GM18511 (cell line): ENCODE data around the gene GNAI1.
"Not testable (repeated sequence)": the region's sequence is repeated elsewhere in the genome, so short reads cannot be mapped to it uniquely, and the experiment has no call there.

Source experiments
- ATAC-seq: cut with Tn5 transposase; IDR thresholded peaks from one replicate; pipeline ENCODE4 v1.9.1; 2021; ENCODE audit warnings: mild to moderate bottlenecking, moderate library complexity; ENCODE audit not compliant: unreplicated experiment

GNAI1 gene

DNA sequence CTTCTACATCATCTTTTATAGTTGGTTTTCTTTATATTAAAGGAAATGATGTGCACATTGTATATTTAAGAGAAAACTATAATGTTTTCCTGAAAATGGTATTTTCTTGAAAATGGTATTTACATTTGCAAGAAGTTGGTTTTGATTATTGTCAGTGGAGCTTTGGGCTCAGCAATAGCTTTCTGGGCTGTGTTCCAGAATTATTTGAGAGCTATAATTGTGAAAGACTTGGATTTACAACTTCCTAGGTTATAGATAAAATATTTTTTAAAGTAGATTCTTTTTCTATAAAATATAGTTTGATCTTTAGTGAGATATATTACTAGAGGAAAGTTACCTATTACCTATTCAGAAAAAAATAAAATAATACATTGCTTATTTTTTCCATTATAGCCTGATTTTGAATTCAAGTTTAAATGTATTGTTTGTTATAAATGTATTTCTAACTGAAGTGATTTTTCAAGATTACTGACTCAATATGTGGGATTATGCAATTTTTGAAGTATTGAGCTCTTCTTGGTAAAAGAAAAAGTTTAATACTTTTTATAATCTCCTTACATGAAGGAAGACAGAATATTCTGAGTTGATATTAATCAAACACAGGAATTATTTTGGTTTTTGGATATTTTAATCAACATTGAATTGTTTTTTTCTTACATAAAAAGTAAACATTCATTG is 20.2 kb downstream of the GNAI1 start:
- no peak for ATAC-seq

DNA sequence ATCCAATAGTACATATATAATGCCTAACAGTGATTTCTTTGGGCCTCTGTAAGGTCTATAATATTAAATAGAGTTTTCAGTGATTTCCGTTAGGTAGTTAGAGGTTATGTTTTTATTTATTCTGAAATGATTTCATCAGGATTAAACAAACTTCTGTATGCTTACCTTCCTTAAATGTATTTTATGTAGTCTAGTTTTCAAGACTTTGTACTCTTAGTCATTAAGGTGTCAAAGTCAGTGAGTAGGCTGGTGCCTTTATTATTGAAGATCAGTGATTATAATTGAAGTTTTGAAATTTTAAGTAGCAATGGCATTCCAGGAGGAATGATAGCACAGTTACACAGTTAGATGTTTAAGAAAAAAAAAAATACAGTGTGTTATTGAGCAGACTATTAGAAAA is 20.7 kb downstream of the GNAI1 start:
- no peak for ATAC-seq

DNA sequence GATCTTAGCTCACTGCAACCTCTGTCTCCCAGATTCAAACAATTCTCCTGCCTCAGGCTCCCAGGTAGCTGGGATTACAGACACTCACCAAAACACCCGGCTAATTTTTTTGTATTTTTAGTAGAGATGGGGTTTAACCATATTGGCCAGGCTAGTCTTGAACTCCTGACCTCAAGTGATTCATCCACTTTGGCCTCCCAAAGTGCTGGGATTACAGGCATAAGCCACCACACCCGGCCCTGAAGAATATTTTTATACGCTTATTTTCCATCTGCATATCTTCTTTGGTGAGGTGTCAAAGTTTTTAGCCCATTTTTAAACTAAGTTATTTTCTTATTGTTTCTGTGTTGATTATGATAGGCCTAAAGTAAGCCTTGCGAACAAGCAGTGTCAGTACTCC is 23.1 kb downstream of the GNAI1 start:
- not testable (repeated sequence) for ATAC-seq

DNA sequence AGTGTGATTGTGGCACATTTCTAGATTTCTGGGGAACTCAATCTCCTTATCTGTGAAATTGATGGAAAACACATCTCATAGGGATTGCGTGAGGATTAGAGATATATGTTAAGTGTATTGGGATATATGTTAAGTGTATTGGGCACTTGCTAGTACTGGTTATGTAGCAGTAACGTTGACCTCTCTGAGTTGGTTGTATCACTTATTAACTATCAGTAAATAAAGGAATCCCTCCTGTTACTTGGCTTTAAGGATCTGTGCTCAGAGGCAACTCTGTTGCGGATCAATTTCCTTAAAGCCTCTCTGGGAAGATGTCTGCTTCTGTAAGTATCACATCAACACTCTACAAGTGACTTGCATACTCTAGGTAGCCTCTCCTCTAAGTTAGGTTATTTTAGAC is 25.2 kb downstream of the GNAI1 start:
- ATAC-seq = no peak

DNA sequence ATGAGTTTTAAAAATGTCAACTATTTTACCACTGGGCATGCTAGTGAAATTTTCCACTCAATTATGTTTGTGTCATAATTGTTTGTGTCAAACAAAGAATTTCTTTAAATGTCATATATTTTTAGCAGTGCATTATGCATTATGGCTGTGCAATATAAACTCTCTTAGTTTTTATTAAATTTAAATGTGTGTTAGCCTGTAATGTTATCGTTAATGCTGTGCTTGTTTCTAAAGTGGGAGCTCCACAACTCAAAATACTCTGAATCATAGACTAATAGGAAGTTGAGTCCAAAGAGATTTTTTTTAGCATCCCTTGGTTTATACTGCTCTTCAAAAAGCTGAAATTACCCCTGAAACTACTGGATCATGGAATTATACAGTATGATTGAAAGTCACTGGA is 26.8 kb downstream of the GNAI1 start:
- no peak for ATAC-seq

DNA sequence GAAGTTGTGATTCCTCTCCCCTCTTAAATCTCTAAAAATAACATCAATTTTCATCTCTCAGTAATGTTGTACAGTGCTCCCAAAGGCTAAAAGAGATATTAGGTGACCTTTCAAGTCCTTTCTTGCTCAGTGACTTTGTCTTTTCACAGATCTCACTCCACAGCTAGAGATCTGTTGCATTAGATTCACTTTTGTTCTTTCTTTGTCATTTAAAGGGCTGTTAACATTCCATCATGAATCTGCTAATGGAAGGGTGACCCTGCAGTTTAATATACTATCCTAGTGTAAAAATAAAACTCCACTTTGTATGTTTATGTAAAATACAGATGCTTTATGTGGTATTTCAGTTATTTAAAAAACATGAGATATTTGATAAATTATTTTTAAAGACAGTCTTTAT is 30.5 kb downstream of the GNAI1 start:
- ATAC-seq = no peak

DNA sequence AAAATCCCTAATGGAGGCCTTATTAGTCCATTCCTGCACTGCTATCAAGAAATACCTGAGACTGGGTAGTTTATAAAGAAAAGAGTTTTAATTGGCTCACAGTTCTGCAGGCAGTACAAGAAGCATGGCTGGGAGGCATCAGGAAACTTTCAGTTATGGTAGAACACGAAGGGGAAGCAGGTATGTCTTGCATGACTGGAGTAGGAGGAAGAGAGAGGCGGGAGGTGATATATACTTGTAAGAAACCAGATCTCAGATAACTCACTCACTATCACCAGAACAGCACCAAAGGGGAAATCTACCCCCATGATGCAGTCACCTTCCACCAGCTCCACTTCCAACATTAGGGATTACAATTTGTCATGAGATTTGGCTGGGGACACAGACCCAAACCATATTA is 35.8 kb downstream of the GNAI1 start:
- ATAC-seq = no peak

DNA sequence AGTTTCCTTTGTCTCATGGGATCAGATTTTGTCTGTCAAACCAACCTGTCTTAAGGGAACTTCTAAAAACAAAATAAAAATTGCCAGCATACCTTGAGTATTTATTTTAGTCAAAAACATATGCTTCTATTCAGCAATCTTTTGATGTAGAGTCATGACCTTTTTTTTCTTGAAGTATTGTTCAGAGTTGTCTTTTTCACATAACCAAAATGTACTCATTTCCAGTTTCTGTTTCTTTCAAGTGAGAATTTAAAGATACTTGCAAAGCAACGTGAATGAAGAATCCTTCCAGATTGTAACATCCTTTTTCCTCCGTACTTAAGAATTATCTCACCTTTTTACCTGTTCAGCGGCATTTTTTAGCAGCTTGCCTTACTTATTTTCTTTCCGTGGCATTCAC is 37.8 kb downstream of the GNAI1 start:
- ATAC-seq = no peak

DNA sequence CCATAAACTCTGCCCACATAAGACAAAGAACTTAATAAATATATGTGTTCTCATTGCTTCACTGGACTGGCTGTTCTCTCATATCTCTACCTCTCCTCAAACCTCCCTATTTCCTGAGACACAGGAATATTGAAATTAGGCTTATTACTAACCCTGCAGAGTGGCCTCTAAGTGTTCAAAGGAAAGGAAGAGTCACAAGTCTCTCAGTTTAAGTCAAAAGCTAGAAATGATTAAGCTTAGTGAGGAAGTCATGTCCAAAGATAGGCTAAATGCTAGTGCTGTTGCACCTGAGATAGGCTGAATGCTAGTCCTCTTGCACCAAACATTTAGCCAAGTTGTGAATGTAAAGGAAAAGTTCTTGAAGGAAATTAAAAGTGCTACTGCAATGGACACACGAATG is 41.1 kb downstream of the GNAI1 start:
- no peak for ATAC-seq

DNA sequence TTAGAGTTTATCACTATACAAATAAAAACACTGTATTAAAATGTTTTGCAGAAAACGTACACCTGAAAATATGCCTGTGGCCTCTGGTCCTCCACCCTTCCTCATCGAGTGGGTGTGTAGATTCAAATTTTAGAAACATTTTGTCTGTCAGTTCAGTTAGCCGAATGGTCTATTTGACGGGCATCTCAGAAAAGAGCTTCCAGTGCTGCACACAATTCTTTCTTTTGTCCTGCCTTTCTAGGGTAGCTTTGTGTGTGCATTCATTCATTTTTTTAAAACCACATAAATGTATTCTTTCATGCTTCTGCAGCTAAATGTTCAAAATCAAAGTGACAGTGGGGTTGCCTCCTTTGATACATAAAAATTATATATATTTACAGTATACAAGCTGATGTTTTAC is 46.8 kb downstream of the GNAI1 start:
- ATAC-seq = no peak

DNA sequence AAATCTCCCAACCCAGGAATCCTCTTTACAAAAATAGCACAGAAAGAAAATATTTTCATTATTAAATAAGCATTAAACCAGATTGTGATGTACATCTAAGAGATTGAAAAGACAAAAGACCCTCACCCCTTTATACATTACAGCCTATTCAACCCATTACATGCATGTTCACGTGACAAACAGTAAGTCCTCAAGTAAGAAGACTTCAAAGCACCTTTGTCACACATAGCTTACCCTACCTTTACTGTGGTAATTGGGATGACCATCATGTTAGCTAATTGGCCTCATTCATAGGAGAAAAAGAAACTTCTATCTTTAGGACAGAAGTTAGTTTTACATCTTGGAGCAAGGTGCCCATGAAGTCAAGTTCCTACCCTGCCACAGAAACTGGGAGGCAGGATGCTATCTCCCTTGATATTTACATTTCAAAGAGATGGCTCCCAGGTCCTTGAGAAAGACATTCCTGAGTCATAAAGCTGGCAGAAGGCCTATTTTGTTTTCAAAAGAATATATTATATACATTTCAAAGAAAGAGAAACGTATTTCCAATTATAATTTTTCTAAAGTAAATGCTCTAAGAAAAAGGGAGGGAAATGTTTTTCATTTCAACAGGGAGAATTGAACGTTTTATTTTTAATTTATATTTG is 48.1 kb downstream of the GNAI1 start:
- no peak for ATAC-seq

DNA sequence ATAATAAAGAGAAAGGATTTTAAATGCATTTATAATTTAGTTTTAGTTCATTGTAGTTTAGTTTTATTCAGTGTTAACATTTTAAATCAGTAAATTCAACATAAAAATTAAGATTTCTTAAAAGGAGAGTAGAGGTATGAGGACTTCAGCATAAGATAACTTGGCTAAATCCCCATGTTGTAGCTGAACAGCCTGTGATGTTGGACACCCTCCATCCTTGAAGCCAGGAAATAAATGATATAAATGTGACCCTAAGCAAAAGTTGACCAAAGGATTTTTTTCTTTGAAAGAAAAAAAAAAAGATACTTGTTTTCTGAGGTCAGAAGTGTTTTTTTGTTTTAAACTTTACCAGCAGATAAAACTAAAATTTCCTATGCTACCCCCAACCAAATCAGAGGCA is 48.7 kb downstream of the GNAI1 start:
- ATAC-seq = no peak

DNA sequence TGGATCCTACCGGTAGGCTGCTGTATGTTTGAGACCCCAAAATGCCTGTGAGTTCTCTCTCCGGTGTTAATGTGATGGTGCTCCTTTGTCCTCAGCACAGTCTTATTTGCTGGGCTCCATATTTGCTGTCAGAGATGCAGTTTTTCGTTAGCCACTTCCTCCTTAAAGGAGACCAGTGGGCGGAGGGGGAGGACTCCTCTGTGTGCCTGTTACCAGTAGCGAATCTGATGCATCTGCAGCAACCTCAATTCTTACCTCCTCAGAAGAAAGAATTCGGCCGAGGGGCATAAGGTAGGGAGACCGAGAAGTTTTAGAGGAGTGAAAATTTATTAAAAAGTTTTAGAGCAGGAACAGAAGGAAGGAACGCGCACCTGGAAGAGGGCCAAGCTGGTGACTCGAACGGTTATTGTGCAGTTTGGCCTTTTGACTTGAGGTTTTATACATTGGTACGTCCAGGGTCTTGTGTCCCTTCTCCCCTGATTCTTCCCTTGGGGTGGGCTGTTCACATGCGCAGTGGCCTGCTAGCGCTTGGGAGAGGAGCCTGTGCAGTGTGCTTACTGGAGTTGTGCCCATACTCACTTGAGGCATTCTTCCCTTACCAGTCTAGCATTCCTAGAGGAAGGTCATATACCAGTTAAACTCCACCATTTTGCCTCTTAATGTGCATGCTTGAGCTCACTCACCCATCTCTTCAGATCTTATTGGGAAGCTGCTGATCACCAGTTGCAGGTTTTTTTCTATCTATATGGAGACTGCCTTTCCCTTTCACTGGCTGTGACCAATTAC is 49.5 kb downstream of the GNAI1 start:
- ATAC-seq = no peak

DNA sequence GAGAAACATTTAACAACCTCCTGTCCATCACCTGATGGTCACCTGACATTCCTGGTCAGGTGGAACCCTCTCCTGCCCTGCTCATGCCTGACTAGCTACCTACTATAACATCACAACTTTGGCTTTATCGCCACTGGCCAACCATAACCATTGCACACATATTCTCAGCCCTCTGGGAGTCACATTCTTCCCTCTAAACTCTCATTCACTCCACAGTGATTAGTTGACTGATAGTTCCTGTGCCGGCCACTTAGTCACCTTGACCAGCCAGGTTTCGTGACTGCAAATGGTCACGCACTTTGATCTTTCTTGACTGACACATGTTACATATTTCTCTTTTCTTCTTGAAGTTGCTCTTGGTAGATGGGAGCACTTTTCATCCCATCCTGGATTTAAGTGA is 50.1 kb downstream of the GNAI1 start:
- no peak for ATAC-seq

DNA sequence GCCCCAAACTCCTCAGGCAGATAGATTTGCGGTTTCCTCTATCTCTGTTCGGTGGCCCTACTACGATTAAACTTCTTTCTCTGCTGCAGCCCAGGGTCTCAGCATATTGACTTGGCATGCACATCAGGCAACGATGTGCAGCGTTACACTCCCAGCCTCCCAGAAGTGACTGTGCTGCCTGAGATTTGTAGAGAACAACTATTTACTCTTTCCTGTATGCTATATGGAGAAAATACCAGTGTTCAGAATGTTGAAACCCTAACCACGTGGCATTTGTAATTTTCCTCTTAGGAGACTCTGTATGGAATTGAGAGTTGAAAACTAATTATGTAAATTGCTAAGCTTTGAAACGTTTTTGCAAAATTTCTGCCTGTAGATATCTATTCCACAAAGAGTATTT is 50.9 kb downstream of the GNAI1 start:
- ATAC-seq = no peak

DNA sequence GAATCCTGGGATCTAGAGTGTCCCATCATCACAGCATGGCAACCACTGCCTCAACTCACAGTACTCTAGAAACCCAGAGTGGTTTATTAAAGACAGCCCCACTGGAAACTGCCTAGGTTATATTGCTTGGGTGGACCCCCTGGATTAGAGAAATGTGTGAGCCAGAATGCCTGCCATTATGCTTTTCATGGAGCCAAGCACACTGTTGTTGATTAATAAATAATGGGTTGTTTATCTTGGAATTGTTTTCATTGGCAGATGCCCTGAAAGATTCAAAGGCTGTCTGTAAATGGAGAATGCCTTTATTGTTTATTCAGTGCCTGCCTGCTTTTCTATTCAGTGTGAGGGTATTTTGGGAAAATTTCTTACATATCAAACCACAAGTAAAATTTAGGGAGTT is 52.1 kb downstream of the GNAI1 start:
- no peak for ATAC-seq

DNA sequence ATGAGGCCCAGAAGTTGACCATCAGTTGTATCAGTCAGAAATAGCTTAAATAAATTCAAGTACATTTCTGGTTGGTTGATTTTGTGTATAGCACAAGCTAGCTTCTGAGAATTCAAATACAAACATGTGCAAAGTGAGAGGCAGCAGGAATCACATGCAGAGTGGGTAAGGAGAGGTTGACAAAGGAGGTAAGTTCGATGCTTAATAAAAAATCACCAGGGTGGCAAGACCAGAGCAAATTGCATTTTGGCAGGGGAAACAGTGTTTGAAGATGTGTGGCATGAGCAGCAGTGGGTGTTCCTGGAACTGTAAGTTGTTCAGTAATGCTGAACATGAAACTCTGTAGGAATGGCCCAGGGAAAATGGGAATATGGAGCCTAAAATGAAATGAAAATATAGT is 52.6 kb downstream of the GNAI1 start:
- no peak for ATAC-seq

DNA sequence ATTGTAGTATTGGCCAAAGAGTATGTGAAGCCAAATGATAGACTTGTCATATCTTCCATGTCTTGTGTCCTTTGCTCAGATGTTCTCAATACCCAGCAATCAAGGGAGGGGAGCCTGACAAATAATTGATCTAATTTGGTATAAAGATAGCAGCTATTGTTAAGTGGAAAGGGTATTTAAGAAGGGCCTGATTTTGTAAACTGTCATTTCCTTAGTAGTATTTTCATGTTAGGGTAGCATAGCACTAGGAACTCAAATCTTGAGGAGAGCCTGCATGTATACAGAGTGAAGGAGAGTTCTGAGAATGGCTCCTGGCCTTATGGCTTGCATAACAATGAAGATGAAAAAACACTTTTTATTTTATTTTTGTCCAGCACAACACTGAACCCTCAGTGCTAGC is 53.1 kb downstream of the GNAI1 start:
- no peak for ATAC-seq

DNA sequence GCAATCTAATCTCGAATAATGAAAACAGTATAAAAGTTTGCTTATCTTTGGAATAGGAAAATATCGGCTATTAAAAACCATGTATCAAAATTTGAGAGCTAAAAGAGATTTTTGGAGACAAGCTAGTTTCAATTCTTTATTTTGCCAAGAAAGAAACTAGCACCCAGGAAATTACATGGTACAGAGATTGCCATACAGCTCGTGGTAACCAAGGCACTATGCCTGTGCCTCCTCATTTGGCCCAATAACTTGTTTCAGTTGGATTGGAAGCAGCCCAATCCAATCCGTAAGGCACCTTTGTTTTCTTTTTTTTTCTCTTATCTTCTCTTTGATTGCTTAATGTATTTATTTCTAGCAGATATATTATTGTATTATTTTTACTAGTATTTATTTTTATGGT is 55.0 kb downstream of the GNAI1 start:
- ATAC-seq = no peak

DNA sequence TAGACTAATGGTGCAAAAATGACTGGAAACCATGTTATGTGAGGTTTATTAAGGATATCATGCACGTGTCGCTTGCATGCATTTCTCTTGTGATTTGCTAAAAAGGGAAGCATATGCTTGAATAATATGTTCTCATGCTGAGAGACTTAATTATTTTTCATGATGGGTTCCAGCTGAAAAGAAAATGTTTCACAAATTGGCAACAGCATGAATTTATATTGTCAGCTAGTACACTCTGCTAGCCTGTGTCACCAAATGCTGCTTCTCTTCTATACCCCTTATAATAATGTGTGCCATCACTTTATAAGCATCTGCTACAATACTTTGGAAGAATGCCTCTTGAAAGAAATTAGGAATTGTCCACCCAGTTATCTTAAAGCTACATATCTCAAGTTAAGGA is 63.0 kb downstream of the GNAI1 start:
- no peak for ATAC-seq

DNA sequence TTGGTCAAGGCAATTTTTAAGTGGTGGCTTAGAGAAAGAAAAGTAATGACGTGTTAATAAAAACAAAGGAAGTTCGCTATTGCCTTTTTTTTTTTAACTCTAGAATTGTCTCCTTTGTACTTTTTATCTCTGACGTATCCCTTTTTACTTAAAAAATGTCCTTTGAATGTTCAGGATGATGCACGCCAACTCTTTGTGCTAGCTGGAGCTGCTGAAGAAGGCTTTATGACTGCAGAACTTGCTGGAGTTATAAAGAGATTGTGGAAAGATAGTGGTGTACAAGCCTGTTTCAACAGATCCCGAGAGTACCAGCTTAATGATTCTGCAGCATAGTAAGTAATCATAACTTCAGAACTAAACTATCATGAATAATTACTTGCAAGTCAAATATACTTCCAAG is 64.4 kb downstream of the GNAI1 start:
- no peak for ATAC-seq

DNA sequence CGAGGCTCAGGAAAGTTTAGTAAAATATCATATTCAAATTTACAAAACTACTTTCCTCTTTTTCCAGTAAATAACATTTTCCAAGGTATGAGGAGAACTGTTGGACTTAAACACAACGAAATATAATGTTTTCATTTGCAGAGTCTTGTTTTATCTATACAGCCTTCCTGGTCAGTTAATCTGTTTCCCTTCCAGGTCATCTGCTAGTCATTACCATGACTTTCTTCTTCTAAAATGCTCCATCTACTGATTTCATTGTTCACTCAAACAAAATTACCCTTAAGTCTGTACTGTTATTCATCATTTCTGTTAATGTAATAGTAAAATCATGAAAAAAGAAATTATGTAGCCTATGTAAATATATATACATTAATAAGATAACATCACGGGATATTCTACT is 69.8 kb downstream of the GNAI1 start:
- no peak for ATAC-seq
